Neural cell (in vitro differentiated cells): Measurements from ENCODE around the gene CAPN9. TPM values are rescaled to one million over a fixed set of nuclear protein-coding genes. Genes with fewer than 3 reads are reported as not detected.

ENCODE experiments used
- H2AFZ ChIP-seq: fragments of 200-600, 300-800 bp; sonication (generic), shearing (Covaris generic); 2 replicates; pipeline ENCODE4 v1.6.0; 2014; ENCODE audit warnings: low read depth, mild to moderate bottlenecking, antibody characterized with exemption, low read length, moderate library complexity
- H3F3A ChIP-seq: fragments of 200-600 bp; shearing (Covaris generic); 2 replicates; pipeline ENCODE4 v1.6.1; 2016; ENCODE audit warnings: mild to moderate bottlenecking, moderate library complexity, mixed read lengths, antibody characterized with exemption, low read length; ENCODE audit not compliant: insufficient read depth, poor library complexity, severe bottlenecking
- H3K27ac ChIP-seq: fragments of 200-600, 300-800 bp; sonication (generic), shearing (Covaris generic); 2 replicates; pipeline ENCODE4 v1.5.1; 2014; ENCODE audit warnings: mild to moderate bottlenecking, low read length, moderate library complexity
- H3K27me3 ChIP-seq: fragments of 300-800, 200-600 bp; sonication (generic), shearing (Covaris generic); 2 replicates; pipeline ENCODE4 v1.6.0; 2014; ENCODE audit warnings: mild to moderate bottlenecking, low read depth, low read length, moderate library complexity; ENCODE audit not compliant: insufficient read depth
- H3K36me3 ChIP-seq: fragments of 300-800, 200-600 bp; sonication (generic), shearing (Covaris generic); 2 replicates; pipeline ENCODE4 v1.5.1; 2014; ENCODE audit warnings: mild to moderate bottlenecking, antibody characterized with exemption, low read length, moderate library complexity; ENCODE audit not compliant: insufficient read depth
- H3K4me2 ChIP-seq: fragments of 300-800, 200-600 bp; sonication (generic), shearing (Covaris generic); 2 replicates; pipeline ENCODE4 v1.6.0; 2014; ENCODE audit warnings: mild to moderate bottlenecking, low read length
- H3K4me3 ChIP-seq: fragments of 300-800, 200-600 bp; sonication (generic), shearing (Covaris generic); 2 replicates; pipeline ENCODE4 v1.5.1; 2014; ENCODE audit warnings: mild to moderate bottlenecking, low read length, moderate library complexity
- H3K79me2 ChIP-seq: fragments of 200-600 bp; shearing (Covaris generic); replicated peaks from 2 replicates; pipeline ENCODE4 v1.6.0; 2014; ENCODE audit warnings: mild to moderate bottlenecking, low read length, moderate library complexity; ENCODE audit not compliant: insufficient read depth
- H3K9ac ChIP-seq: fragments of 300-800, 200-600 bp; sonication (generic), shearing (Covaris generic); 2 replicates; pipeline ENCODE4 v1.6.1; 2016; ENCODE audit warnings: mild to moderate bottlenecking, low read length, mixed read lengths
- H3K9me2 ChIP-seq: fragments of 200-600 bp; shearing (Covaris generic); 2 replicates; pipeline ENCODE4 v1.6.1; 2016; ENCODE audit warnings: mild to moderate bottlenecking, low read length, mixed read lengths; ENCODE audit not compliant: insufficient read depth
- H3K9me3 ChIP-seq: fragments of 200-600, 300-800 bp; sonication (generic), shearing (Covaris generic); 2 replicates; pipeline ENCODE4 v1.6.1; 2016; ENCODE audit warnings: mild to moderate bottlenecking, mixed run types, low read length, moderate library complexity, mixed read lengths
- H4K20me1 ChIP-seq: fragments of 200-600 bp; shearing (Covaris generic); 2 replicates; pipeline ENCODE4 v1.6.1; 2016; ENCODE audit warnings: mild to moderate bottlenecking, mixed run types; ENCODE audit not compliant: insufficient read depth
- EP300 ChIP-seq: fragments of 450-650 bp; conservative IDR thresholded peaks from 2 replicates; pipeline ENCODE4 v1.6.1; 2014; ENCODE audit warnings: antibody characterized with exemption, mild to moderate bottlenecking, moderate library complexity; ENCODE audit not compliant: poor library complexity, severe bottlenecking
- EZH2 ChIP-seq: fragments of 200-600, 300-800 bp; shearing (Covaris generic), sonication (generic); IDR thresholded peaks from 2 replicates; pipeline ENCODE4 v1.6.1; 2014; ENCODE audit warnings: antibody characterized with exemption, low read length, borderline replicate concordance, mild to moderate bottlenecking; ENCODE audit not compliant: insufficient read depth, poor library complexity, severe bottlenecking
- MXI1 ChIP-seq: fragments of 450-650 bp; conservative IDR thresholded peaks from 2 replicates; pipeline ENCODE4 v1.6.1; 2014; ENCODE audit warnings: antibody characterized with exemption, mild to moderate bottlenecking; ENCODE audit not compliant: poor library complexity, severe bottlenecking
- POLR2AphosphoS5 ChIP-seq: IDR thresholded peaks from 2 replicates; pipeline ENCODE4 v1.6.1; 2012
- RAD21 ChIP-seq: fragments of 450-650 bp; conservative IDR thresholded peaks from 2 replicates; pipeline ENCODE4 v1.6.1; 2014; ENCODE audit warnings: antibody characterized with exemption, mild to moderate bottlenecking, moderate library complexity
- REST ChIP-seq: IDR thresholded peaks from 2 replicates; pipeline ENCODE4 v1.6.1; 2012; ENCODE audit warnings: borderline replicate concordance
- SMC3 ChIP-seq: fragments of 450-650 bp; conservative IDR thresholded peaks from 2 replicates; pipeline ENCODE4 v1.6.1; 2014; ENCODE audit warnings: antibody characterized with exemption, mild to moderate bottlenecking, moderate library complexity; ENCODE audit not compliant: poor library complexity
- TAF1 ChIP-seq: IDR thresholded peaks from 2 replicates; pipeline ENCODE4 v1.6.1; 2012; ENCODE audit warnings: low read depth
- polyA plus RNA-seq: library from polyadenylated mRNA; depleted of rRNA; stranded (reverse); fragments of >200 nt; gene quantifications from 2 replicates; pipeline ENCODE4 v1.2.3, GENCODE V29; 2014
- TF ChIP-seq, protein P1 (sequence below): fragments of 450-650 bp; IDR thresholded peaks from 2 replicates; pipeline ENCODE4 v1.5.1; 2014; ENCODE audit warnings: antibody characterized with exemption, mild to moderate bottlenecking, moderate library complexity; ENCODE audit not compliant: poor library complexity, severe bottlenecking

The CAPN9 gene
- polyA plus RNA-seq, 1 donor from 2014 or later, result 0.14 TPM

DNA sequence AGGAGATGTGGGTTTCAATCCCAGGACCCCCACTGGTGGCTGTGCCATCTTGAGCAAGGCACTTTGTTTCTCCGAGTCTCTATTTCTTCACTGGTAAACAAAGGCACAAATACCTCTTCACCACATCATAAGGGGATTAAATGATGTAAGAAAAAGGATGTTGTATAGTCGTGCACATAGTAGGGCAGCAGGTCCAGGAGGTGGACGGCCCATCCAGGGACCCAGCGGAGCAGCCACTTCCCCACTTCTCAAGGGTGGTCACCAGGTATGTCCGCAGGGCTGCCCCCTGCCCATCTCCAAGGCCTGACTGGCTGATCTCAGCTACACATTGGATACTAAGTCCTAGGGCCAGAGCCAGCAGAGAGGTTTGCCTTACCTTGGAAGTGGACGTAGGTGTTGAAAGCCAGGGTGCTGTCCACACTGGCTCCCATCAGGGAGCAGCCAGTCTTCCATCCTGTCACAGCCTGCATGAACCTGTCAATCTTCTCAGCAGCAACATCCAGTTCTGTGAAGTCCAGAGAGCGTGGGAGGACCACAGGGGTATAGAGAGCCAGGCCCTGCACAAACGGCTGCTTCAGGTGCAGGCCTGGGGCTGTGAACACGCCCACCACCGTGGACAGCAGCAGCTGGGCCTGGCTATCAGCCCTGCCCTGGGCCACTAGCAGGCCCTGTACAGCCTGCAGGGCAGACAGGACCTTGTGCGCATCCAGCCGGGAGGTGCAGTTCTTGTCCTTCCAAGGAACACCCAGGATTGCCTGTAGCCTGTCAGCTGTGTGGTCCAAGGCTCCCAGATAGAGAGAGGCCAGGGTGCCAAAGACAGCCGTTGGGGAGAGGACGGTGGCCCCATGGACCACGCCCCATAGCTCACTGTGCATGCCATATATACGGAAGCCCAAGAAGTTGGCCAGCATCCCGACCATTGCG, 37.3 kb upstream of the CAPN9 start:
- no peaks in the 10 kb centered on the region for H4K20me1 ChIP-seq
- H3K79me2 ChIP-seq, result no peaks in the 10 kb centered on the region
- H3K9me3 ChIP-seq, result no peaks in the 10 kb centered on the region
- no peaks in the 10 kb centered on the region for H3K27me3 ChIP-seq
- no peak overlapping the region for H3K9ac ChIP-seq
- H3K27ac ChIP-seq, result no peak overlapping the region
- no peak overlapping the region for H2AFZ ChIP-seq
- H3K4me2 ChIP-seq, result no peak overlapping the region
- no peaks in the 10 kb centered on the region for H3K36me3 ChIP-seq
- H3K9me2 ChIP-seq, result no peaks in the 10 kb centered on the region
- H3K4me3 ChIP-seq, result no peak overlapping the region
- no peaks in the 10 kb centered on the region for H3F3A ChIP-seq
- TF ChIP-seq REST (no peak), TAF1 (no peak), POLR2AphosphoS5 (no peak), SMC3 (no peak), EZH2 (no peak), RAD21 (no peak), EP300 (no peak), MXI1 (no peak)
- TF ChIP-seq, protein P1, sequence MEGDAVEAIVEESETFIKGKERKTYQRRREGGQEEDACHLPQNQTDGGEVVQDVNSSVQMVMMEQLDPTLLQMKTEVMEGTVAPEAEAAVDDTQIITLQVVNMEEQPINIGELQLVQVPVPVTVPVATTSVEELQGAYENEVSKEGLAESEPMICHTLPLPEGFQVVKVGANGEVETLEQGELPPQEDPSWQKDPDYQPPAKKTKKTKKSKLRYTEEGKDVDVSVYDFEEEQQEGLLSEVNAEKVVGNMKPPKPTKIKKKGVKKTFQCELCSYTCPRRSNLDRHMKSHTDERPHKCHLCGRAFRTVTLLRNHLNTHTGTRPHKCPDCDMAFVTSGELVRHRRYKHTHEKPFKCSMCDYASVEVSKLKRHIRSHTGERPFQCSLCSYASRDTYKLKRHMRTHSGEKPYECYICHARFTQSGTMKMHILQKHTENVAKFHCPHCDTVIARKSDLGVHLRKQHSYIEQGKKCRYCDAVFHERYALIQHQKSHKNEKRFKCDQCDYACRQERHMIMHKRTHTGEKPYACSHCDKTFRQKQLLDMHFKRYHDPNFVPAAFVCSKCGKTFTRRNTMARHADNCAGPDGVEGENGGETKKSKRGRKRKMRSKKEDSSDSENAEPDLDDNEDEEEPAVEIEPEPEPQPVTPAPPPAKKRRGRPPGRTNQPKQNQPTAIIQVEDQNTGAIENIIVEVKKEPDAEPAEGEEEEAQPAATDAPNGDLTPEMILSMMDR, result no peak

DNA sequence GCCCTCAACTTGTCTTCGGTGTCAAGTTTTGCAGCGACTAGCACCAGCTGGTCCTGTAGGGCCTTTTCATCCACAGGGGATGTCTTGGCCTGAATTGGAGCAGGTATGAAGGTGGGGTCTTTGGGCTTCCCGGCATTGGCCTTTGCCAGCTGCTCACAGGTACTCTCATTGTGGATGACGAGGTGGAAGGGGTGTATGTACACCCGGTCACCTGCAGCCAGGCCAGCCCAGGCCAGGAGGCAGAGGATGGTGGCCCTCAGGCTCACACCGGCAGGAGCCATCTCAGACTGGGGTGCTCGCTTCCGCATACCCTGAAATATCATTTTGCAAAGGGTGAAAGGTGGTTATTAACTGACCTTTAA, 36.7 kb upstream of the CAPN9 start:
- Histone ChIP-seq H2AFZ (no peak overlapping the region), H3K79me2 (no peaks in the 10 kb centered on the region), H3K4me2 (no peak overlapping the region), H3K4me3 (no peak overlapping the region), H3K36me3 (no peaks in the 10 kb centered on the region), H3K9ac (no peak overlapping the region), H4K20me1 (no peaks in the 10 kb centered on the region), H3K27me3 (no peaks in the 10 kb centered on the region), H3K9me3 (no peaks in the 10 kb centered on the region), H3K27ac (no peak overlapping the region), H3K9me2 (no peaks in the 10 kb centered on the region), H3F3A (no peaks in the 10 kb centered on the region)
- TF ChIP-seq EZH2 (no peak), POLR2AphosphoS5 (no peak), MXI1 (no peak), SMC3 (no peak), EP300 (no peak), REST (no peak), RAD21 (no peak), TAF1 (no peak)
- TF ChIP-seq, protein P1, result no peak
